Measurements from ENCODE around the gene AIFM3.

Gene AIFM3

GRCh38 chr22:21026783-21027692, 60.0 kb downstream of the AIFM3 start:
- no peak for DNase-seq (ENCODE audit: low read depth)

GRCh38 chr22:21028277-21029251, 61.5 kb downstream of the AIFM3 start:
- no peak for DNase-seq (ENCODE audit: low read depth)

GRCh38 chr22:21029486-21030025, 62.5 kb downstream of the AIFM3 start:
- no peak for DNase-seq (ENCODE audit: low read depth)

GRCh38 chr22:21030032-21030431, 63.0 kb downstream of the AIFM3 start:
- no peak for DNase-seq (ENCODE audit: low read depth)

All from activated T-cell treated with anti-CD3 and anti-CD28 coated beads for 24 hours (primary cell).